Posterior cingulate gyrus (tissue), 11 donors: Measurements from ENCODE around the gene SLC9A1.

Experiments used
- DNase-seq, 10 donors: peaks; one replicate each; pipeline versions ENCODE4 v3.0.0 to v3.0.0-alpha.2; 2020 to 2021; ENCODE audit warnings: mixed read lengths in 3 of 10
- intact Hi-C: fragments of 100-400 bp; cut with DNase I; formaldehyde crosslinking; loops from one replicate; pipeline ENCODE4 v1.15.1; 2023

The SLC9A1 gene

GRCh38 chr1:27152004-27152828 is 2.7 kb downstream of the SLC9A1 start:
- intact Hi-C loops, result loop anchor here (5.0 kb wide), 1 partner anchor 35 kb away; no protein-coding TSS in a partner anchor
- peak in 4 of 10 donors; percentile 29 to 88 (median 60) for DNase-seq

- intact Hi-C loops, result loop anchor here (5.0 kb wide), 1 partner anchor 33 kb away; no protein-coding TSS in a partner anchor
- DNase-seq, result no peak
Observed at GRCh38 chr1:27150641-27151040, 4.3 kb downstream of the SLC9A1 start.

- no peak for DNase-seq
- intact Hi-C loops, result loop anchor here (5.0 kb wide), 1 partner anchor 33 kb away; no protein-coding TSS in a partner anchor
Observed at GRCh38 chr1:27150183-27150582, 4.7 kb downstream of the SLC9A1 start.

GRCh38 chr1:27149762-27150113 is 5.2 kb downstream of the SLC9A1 start:
- DNase-seq, result no peak
- intact Hi-C loops, result loop anchor here (5.0 kb wide), 1 partner anchor 32 kb away; no protein-coding TSS in a partner anchor

- intact Hi-C loops, result no loop called here
- peak in 3 of 10 donors; percentile 83 to 93 (median 85) for DNase-seq
Observed at GRCh38 chr1:27149084-27149761, 5.7 kb downstream of the SLC9A1 start.

GRCh38 chr1:27148591-27148990 is 6.3 kb downstream of the SLC9A1 start:
- intact Hi-C loops, result no loop called here
- no peak for DNase-seq

GRCh38 chr1:27147842-27148518 is 6.9 kb downstream of the SLC9A1 start:
- intact Hi-C loops, result no loop called here
- no peak for DNase-seq

GRCh38 chr1:27145934-27146354 is 9.0 kb downstream of the SLC9A1 start:
- peak in 7 of 10 donors; percentile 26 to 94 (median 68) for DNase-seq
- intact Hi-C loops, result no loop called here

- intact Hi-C loops, result no loop called here
- DNase-seq, result peak in 1 of 10 donors; percentile 75
Observed at GRCh38 chr1:27144920-27145661, 9.8 kb downstream of the SLC9A1 start.

GRCh38 chr1:27144049-27144748 is 10.7 kb downstream of the SLC9A1 start:
- intact Hi-C loops, result no loop called here
- DNase-seq, result no peak

GRCh38 chr1:27143401-27143800 is 11.5 kb downstream of the SLC9A1 start:
- intact Hi-C loops, result no loop called here
- DNase-seq, result no peak

- no peak for DNase-seq
- intact Hi-C loops, result no loop called here
Observed at GRCh38 chr1:27142464-27142863, 12.5 kb downstream of the SLC9A1 start.

GRCh38 chr1:27141266-27142003 is 13.5 kb downstream of the SLC9A1 start:
- DNase-seq, result no peak
- intact Hi-C loops, result no loop called here

- no peak for DNase-seq
- intact Hi-C loops, result no loop called here
Observed at GRCh38 chr1:27139980-27140379, 14.9 kb downstream of the SLC9A1 start.

GRCh38 chr1:27138927-27139326 is 16.0 kb downstream of the SLC9A1 start:
- no peak for DNase-seq
- intact Hi-C loops, result no loop called here

- no peak for DNase-seq
- intact Hi-C loops, result no loop called here
Observed at GRCh38 chr1:27138368-27138767, 16.6 kb downstream of the SLC9A1 start.

- intact Hi-C loops, result no loop called here
- DNase-seq, result peak in 2 of 10 donors; percentile 32 to 90
Observed at GRCh38 chr1:27137544-27138075, 17.3 kb downstream of the SLC9A1 start.

- intact Hi-C loops, result no loop called here
- DNase-seq, result peak in 8 of 10 donors; percentile 58 to 94 (median 68)
Observed at GRCh38 chr1:27136998-27137542, 17.9 kb downstream of the SLC9A1 start.

GRCh38 chr1:27136236-27136551 is 18.7 kb downstream of the SLC9A1 start:
- no peak for DNase-seq
- intact Hi-C loops, result no loop called here
